A549 (cell line): ENCODE results near the gene DSTN.

ENCODE experiments used
- CHD2 ChIP-seq: fragments of 150-350 bp; IDR thresholded peaks from 2 replicates; pipeline ENCODE4 v1.6.1; 2014; ENCODE audit warnings: low read length; ENCODE audit not compliant: partially characterized antibody
- CTCF ChIP-seq: fragments of >200 bp; sonication (Bioruptor Twin); formaldehyde crosslinking; IDR thresholded peaks from 3 replicates; pipeline ENCODE4 v1.5.1; 2016
- EP300 ChIP-seq, 2 experiments: fragments of >200 bp; sonication (Bioruptor Twin); formaldehyde crosslinking; IDR thresholded peaks; 2 replicates in 1 of 2; 3 replicates in 1 of 2; pipeline ENCODE4 v1.6.1; 2016 to 2017
- MAZ ChIP-seq: fragments of 150-350 bp; IDR thresholded peaks from 2 replicates; pipeline ENCODE4 v1.6.1; 2014; ENCODE audit warnings: antibody characterized with exemption, low read depth, low read length, borderline replicate concordance
- POLR2A ChIP-seq: IDR thresholded peaks from 2 replicates; pipeline ENCODE4 v1.6.1; 2012; ENCODE audit warnings: mild to moderate bottlenecking, low read length
- POLR2AphosphoS2 ChIP-seq: conservative IDR thresholded peaks from 2 replicates; pipeline ENCODE4 v1.6.1; 2012; ENCODE audit warnings: low read length, improper control_type of control experiment, inconsistent platforms
- TF ChIP-seq, protein P1 (sequence below): fragments of 450-650 bp; IDR thresholded peaks from 2 replicates; pipeline ENCODE4 v1.6.1; 2014; ENCODE audit warnings: antibody characterized with exemption
- TF ChIP-seq, protein P2 (sequence below): fragments of 200-600 bp; sonication (generic); IDR thresholded peaks from 2 replicates; pipeline ENCODE4 v1.6.1; 2016; ENCODE audit warnings: antibody characterized with exemption, mild to moderate bottlenecking, moderate library complexity

DNA sequence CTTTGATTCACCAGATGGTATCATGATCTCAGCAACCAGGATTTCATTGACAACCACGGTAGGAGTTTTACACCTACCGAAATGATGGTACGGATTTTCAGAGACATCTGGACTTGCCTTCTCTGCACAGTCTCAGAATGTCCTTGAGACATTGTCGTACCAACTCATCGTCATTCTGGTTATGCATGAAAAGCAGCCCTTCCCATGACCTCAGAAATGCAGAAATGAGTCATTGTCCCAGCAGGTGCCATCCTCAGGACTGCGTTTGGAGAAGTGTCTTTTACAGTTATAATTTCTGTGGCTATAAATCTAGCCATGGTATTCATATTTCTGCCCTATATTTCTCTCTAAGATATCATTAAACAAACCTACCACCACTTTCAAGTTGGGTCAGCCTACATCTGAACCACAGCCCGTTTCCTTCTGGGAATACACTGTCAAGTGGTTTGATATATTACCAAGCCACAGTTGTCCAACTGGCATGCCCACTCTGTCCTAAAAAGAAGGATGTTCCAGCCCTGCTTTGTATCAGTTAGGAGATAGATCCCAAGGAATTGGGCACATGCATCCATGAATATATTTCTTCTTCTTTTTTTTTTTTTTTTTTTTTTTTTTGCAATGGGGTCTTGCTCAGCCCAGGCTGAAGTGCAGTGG, 31.2 kb upstream of the DSTN start:
- no peak for TF ChIP-seq CTCF
- no peak for TF ChIP-seq POLR2A
- no peak for TF ChIP-seq MAZ
- no peak for TF ChIP-seq POLR2AphosphoS2
- TF ChIP-seq, protein P1, sequence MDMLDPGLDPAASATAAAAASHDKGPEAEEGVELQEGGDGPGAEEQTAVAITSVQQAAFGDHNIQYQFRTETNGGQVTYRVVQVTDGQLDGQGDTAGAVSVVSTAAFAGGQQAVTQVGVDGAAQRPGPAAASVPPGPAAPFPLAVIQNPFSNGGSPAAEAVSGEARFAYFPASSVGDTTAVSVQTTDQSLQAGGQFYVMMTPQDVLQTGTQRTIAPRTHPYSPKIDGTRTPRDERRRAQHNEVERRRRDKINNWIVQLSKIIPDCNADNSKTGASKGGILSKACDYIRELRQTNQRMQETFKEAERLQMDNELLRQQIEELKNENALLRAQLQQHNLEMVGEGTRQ = no peak
- TF ChIP-seq, protein P2, sequence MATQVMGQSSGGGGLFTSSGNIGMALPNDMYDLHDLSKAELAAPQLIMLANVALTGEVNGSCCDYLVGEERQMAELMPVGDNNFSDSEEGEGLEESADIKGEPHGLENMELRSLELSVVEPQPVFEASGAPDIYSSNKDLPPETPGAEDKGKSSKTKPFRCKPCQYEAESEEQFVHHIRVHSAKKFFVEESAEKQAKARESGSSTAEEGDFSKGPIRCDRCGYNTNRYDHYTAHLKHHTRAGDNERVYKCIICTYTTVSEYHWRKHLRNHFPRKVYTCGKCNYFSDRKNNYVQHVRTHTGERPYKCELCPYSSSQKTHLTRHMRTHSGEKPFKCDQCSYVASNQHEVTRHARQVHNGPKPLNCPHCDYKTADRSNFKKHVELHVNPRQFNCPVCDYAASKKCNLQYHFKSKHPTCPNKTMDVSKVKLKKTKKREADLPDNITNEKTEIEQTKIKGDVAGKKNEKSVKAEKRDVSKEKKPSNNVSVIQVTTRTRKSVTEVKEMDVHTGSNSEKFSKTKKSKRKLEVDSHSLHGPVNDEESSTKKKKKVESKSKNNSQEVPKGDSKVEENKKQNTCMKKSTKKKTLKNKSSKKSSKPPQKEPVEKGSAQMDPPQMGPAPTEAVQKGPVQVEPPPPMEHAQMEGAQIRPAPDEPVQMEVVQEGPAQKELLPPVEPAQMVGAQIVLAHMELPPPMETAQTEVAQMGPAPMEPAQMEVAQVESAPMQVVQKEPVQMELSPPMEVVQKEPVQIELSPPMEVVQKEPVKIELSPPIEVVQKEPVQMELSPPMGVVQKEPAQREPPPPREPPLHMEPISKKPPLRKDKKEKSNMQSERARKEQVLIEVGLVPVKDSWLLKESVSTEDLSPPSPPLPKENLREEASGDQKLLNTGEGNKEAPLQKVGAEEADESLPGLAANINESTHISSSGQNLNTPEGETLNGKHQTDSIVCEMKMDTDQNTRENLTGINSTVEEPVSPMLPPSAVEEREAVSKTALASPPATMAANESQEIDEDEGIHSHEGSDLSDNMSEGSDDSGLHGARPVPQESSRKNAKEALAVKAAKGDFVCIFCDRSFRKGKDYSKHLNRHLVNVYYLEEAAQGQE = no peak
- no peak for TF ChIP-seq EP300 (IDR thresholded peaks at IDR 0.05)
- no peak for TF ChIP-seq CHD2
